Suppressor macrophage treated with lipopolysaccharide for 1 hour (primary cell): ENCODE measurements around the gene RBFA.
"Not testable (repeated sequence)": the region's sequence is repeated elsewhere in the genome, so short reads cannot be mapped to it uniquely, and the experiment has no call there.

Experiments used
- DNase-seq, 3 donors: peaks; one replicate each; pipeline ENCODE4 v3.0.0-alpha.2; 2020 to 2022

Gene RBFA, protein sequence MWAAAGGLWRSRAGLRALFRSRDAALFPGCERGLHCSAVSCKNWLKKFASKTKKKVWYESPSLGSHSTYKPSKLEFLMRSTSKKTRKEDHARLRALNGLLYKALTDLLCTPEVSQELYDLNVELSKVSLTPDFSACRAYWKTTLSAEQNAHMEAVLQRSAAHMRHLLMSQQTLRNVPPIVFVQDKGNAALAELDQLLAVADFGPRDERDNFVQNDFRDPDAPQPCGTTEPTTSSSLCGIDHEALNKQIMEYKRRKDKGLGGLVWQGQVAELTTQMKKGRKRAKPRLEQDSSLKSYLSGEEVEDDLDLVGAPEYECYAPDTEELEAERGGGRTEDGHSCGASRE

DNA sequence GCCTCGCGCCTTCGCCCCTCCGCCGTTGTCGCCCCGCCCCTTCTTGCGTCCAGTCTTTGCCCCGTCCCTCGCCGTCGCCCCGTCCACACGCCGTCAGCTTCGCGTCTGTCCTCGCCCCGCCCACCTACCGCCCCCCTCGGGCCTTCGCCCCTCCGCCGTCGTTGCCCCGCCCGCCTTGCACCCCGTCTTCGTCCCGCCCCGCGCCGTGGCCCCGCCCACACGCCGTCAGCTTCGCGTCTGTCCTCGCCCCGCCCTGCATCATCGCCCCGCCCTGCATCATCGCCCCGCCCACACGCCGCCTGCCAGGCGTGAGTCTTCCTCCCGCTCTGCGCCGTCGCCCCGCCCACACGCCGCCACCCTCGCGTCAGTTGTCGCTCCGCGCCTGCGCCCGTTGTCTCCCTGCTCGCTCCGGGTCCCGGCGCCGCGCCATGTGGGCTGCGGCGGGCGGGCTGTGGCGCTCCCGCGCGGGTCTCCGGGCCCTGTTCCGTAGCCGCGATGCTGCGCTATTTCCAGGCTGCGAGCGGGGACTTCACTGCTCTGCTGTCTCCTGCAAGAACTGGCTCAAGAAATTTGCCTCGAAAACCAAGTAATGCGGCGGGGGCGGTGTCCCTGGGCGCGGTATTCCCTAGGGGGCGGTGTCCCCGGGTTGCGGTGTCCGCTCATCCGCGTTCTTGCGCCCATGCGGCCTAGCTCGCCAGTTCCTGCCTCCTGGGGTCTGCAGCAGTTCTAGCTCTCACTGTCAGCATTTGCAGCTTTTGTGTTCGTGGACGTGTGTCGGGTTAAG lies at the start of gene RBFA:
RBFA (plus strand) TSS at position 367 of the 784 bp plus-strand sequence; CDS start at position 429, 62 bp downstream.
- peak; percentile 99 to 100 (median 100) for DNase-seq

DNA sequence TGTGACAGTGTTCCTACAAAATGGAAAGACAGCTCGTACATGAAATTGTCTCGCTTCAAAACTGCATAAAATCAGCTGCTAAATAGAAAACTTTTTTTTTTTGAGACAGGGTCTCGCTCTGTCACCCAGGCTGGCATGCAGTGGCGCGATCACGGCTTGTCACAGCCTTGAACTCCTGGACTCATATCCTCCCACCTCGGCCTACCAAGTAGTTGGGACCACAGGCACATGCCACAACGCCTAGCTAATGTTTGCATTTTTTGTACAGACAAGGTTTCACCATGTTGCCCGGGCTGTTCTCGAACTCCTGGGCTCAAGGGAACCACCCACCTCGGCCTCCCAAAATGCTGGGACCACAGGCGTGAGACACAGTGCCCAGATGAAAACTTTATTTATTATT lies 49.1 kb upstream of the RBFA start:
- no peak for DNase-seq

DNA sequence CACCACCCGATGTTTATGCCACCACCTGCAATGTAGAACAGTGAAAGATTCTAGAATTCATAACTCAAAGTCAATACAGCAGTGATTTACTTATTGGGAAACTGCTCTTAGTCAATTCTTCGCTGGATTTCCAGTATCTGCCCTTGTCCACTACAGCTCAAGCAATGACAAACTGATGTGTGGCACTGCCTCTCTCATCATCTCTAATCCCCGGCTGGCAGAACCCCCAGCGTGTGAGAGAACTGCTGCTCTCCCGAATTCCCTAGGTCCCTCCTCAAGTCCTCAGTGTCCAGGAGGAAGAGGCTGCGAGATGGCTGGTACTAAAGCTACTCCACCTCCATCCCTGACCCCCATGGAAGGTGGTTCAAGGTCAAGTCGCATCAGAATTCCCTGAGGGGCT lies 47.5 kb upstream of the RBFA start:
- DNase-seq = no peak

DNA sequence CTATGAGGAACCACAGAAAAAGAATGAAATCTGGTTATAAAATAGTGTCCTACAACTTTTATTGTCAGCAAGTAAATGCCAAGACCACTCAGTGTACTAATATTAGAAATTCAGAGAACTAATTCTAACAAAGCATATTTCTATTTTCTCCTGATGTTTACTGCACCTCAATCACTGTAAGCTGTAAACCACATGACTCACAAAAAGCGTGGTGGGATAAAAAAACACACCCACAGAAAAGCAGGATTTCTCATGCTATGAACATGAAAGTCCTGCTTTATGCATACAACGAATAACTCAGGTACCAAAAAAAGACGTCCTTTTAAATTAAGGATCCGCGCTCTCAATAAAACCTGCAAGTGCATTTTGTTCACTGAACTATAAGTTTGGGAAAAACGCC lies 46.7 kb upstream of the RBFA start:
- DNase-seq = peak; percentile 21 to 55 (median 37)

DNA sequence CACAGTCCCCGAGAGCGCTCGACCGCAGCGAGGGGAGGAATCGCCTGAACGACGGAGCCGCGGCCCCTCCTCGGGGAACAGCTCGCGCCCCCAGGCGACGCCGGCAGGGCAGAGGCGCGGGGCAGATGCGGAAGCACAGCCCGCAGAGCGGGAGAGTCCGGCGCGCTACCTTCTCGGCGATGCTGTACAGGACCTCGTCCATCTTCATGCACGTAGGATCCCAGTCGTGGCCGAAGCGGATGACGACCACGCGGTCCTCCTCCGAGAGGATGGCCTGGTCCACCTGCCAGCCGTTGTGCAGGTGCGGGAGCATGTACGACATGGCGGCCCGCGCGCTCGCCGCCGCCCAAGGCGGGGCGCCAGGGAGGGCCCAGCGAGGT lies 46.2 kb upstream of the RBFA start:
- peak; percentile 64 to 83 (median 66) for DNase-seq

DNA sequence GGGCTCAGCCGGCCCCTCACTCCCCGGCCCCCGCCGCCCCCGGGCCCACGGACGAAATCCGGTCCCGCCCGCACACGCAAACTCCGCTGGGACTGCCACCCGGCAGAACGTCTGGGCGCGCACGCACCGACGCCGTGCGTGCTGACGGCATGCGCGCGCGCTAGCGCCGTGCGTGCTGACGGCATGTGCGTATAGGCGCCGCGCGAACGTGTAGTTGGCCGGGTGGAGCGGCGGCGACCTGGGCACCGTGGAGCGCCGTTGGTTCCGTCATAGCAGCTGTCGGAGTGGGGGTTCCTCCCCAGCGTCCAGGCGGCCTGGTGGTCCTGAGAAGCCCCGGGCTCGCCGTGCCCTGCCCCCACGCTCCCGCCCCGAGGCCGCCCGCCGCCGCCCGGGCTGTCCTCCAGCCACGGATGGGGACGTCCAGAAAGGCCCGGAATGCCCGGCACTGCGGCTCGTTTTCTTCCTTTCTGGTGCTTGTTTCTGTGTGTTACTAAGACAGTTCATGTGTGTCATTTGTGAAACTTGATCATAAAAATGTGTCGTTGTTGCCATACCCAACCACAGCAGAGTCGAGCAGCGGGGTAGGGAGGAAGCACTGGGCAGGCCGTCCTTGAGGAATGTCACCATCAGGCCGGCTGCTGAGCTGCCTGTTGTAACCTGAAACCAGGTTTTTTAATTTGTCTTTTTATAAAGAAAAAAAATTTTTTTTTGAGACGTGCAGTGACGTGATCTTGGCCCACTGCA lies 45.6 kb upstream of the RBFA start, which contains the start of gene TXNL4A:
TXNL4A (minus strand) TSS at position 113 of the 744 bp plus-strand sequence. CDS start 171 bp downstream, outside the sequence.
- peak; percentile 85 to 94 (median 88) for DNase-seq

DNA sequence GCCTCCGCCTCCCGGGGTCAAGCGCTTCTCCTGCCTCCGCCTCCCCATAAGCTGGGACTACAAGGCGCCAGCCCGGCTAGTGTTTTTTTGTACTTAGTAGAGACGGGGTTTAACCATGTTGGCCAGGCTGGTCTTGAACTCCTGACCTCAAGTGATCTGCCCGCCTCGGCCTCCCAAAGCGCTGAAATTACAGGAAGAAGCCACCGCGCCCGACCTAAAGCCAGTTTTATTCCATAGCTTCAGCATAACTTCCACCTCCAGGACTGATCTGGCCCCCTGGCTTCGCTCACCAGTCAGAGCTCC lies 45.1 kb upstream of the RBFA start:
- DNase-seq = no peak

DNA sequence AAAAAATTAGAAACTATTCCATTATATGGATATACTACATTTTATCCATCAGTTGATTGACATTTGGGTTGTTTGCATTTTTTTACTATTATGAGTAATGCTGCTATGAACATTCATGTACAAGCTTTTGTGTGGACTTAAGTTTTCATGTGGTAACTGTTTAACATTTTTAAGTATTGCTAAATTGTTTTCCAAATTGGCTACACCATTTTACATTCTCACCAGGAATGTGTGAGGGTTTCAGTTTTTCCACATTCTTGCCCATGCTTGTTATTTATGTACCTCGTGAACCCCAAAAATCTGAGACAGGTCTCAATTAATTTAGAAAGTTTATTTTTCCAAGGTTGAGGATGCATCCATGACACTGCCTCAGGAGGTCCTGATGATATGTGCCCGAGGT lies 42.7 kb upstream of the RBFA start:
- DNase-seq = no peak

DNA sequence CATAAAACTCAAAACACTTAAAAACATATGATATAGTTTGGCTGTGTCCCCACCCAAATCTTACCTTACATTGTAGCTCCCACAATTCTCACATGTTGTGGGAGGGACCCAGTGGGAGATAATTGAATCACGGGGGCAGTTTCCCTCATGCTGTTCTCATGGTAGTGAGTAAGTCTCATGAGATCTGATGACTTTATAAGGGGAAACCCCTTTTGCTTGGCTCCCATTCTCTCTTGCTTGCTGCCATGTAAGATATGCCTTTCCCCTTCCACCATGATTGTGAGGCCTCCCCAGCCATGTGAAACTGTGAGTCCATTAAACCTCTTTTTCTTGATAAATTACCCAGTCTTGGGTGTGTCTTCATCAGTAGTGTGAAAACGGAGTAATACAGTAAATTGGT lies 34.5 kb upstream of the RBFA start:
- DNase-seq = peak; percentile 27 to 34 (median 29)

DNA sequence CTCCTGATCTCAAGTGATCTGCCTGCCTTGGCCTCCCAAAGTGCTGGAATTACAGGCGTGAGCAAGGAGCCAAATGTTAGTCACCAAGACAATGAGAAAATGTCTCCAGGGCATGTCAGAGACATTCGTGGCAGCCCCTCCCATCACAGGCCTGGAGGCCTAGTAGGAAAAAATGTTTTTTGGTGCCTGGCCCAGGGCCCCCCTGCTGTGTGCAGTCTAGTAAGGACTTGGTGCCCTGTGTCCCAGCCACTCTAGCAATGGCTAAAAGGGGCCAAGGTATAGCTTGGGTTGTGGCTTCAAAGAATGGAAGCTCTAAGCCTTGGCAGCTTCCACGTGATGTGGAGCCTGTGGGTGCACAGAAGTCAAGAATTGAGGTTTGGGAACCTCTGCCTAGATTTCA lies 33.4 kb upstream of the RBFA start:
- DNase-seq = peak in 1 of 3 donors; percentile 10

DNA sequence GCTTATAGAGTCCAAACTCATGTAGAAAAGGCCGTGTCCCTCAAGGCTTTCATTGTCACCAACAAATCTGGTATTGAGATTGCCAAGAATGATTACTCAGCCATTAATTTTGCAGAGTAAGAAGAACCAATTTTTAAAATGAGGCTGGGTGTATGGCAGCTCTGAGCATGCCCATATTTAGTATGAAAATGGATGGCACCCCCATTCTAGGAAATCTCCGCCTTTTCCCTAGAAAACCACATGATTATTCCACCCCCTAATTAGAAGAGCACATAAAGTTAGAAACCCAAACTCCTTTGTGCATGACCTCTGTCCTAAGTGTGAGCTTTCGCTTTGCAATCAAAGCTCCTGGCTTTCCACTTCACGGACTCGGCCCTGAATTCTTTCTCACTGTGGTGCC lies 31.8 kb upstream of the RBFA start:
- DNase-seq = no peak

DNA sequence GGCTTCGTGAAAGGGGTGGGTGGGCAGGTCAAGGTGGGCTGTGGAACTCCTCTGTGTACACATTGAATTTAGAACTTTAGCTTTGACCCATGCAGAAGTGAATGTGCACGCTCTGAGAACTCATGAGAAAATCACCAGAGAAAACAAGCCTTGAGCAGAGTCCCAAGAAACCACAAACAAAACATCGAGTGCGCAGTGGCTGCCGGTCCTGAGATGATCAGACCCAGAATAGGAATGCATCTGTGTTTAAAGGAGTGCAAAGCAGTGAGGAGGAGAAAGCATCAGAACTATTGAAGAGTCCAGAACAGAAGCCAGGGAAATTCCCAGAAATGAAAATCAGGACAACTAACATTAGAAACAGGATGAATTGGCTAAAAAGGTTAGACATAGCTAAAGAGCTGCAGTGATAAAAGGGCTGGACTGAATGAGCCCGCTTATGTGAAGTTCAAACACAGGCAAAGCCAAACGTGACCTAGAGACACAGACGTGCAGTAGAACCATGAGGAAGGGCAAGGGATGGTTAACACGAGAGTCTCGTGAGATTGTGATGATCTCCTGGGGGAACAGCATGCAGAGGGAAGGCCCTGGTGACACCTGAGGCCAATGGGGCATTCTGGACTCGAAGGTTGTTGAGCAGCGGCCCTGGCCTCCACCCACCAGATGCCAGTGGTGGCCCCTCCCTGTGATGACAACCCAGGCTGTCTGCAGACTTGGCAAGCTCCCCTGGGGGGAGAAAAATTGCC lies 29.5 kb upstream of the RBFA start:
- DNase-seq = no peak

DNA sequence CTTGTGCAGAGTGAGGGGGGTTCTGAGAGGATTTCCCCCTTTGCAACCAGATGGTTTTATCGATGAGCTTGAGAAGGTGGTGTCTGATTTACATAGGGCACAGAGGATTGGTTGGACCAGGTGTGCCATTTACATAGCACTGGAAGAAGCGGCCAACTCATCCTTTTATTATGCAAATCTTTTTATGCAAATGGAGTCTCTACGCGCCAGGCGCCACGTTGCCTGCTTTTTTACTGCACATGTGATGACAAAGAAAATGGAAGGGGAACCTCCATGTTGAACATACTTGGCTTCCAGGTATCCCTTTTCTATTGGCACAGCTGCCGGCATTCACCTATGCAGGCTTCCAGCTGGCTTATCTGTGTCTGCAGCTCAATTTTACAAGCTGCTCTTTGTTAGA lies 27.5 kb upstream of the RBFA start:
- no peak for DNase-seq

DNA sequence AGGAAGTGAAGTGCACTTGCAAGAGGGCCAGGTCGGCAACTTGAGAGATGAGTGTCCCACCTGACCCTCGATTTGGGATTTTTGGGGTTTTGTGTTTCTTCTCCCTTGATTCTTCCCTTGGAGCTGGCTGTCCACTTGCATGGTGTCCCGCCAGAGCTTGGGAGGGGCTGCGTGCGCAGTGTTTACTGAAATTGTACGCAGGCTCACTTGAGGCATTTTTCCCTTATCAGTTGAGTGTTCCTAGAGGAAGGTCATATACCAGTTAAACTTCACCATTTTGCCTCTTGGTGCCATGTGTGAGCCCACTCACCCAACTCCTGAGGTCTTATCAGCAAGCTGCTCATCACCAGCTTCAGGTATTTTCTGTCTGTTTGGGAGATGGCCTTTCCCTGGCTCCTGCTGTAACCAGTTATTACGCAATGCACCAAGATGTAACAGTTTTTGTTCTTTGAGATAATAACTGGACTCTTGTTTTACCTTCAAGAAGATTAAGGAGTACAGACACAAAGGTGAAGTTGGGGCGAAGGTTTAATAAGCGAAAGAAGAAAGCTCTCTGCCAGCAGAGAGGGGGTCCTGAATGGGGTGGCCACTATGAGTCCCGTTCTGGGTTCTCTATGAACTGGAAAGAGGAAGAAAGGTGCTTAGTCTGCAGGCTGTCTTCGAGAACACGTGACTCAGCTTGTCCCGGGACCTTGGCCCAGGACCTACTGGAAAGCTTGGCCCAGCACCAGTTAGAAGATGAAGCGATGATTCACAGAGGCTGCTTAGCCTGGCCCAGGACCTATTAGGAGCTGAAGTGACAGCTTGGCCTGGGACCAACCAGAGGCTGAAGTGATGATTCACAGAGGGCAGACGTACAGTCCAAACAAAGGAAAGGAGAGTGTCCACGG lies 24.3 kb upstream of the RBFA start:
- DNase-seq = no peak

DNA sequence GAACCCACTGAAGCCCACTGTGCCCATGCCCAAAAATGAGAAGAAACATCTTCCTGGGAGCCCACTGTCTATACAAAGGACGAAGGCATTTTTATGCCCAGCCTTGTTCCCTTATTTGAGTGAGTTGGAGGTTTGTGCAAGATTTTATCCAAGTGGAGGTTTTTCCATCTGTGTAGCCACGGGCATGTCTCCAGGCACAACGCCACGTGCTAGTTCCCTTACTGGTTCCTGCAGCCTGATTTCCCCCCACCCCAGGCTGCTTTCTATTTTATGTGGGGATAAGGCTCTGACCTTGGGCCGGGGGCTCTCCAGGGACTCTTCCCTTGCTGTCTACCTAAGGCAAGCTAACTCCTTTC lies 23.7 kb upstream of the RBFA start:
- DNase-seq = no peak

DNA sequence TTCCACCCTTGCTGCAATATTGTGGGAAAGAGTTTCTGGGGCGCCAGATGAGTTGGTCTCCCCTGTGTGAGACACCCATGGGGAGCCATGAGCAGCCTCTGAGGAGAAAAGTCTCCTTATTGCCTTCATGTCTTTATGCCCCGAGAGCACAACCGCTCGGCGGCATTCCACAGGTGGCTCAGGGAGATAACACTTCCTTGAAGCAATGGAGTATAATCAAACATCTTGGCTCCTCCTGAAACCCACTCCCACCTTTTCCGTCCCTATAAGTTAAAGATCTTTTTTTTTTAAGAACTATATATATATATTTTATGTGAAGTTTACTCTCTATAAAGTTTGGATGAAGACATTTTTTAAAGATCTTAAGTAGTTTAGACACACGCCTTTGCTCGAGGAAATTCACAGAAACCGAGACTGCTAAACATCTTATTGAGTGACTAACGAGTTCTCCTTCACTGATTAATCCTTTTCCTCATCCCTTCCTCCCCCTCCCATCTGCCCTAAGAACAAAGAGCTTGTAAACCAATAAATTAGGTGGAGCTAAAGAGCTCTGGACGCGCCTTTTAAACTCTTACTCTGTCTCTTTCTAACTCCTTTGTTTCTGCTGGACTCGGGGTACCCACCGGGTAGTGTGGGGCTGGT lies 22.6 kb upstream of the RBFA start:
- DNase-seq = not testable (repeated sequence)

DNA sequence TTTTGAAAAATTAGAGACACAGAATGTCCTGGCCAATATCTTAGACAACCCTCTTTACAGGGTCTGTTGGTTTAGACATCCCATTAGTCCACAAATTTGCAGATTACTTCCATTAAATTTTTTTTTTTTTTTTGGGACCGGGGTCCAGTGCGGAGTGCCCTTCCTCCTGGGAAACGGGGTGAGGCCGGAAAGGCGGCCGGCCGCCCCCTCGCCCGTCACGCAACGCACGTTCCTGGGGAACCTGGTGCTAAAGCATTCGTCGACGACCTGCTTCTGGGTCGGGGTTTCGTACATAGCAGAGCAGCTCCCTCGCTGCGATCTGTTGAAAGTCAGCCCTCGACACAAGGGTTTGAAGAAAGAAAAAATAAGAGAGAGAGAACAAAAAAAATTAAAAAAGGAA lies 21.5 kb upstream of the RBFA start:
- DNase-seq = no peak

DNA sequence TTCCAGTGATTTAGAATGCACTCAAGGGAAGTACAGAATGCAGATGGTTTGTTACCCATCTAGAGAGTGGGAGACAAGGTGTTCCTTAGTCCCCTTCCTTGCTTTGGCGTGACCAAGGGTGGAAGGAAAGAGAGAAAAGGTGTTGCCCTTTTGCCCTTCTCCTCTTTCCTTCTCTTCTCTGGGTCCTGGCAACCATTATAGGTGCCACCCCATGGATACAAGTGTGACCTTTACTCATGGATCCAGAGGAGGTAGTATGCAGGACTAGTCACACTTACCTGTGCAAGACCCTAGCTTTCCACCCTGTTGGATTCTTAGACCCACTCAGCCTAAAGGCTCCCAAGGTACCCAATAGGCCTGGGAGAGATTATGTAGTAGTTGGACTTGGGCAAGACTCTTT lies 11.6 kb upstream of the RBFA start:
- DNase-seq = peak; percentile 24 to 46 (median 42)

DNA sequence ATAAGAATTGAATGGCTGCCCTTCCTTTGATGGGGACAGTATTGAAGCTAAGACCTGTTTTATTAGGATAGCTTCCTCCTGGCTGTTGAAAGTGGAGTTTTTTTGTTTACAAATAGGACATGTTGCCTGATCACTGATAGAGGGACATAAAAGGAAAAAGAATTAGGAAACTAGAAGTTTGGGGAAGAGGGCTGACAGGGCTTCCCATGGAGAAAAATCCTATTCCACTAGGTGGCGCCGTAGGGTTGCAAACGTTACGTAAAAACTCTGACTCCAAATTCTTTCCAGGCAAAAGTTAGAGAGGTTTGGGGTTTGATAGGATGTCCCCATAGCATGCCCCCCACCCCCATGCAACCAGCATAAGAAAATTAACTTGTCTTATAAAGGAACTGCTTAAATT lies 11.1 kb upstream of the RBFA start:
- DNase-seq = peak; percentile 16 to 37 (median 22)

DNA sequence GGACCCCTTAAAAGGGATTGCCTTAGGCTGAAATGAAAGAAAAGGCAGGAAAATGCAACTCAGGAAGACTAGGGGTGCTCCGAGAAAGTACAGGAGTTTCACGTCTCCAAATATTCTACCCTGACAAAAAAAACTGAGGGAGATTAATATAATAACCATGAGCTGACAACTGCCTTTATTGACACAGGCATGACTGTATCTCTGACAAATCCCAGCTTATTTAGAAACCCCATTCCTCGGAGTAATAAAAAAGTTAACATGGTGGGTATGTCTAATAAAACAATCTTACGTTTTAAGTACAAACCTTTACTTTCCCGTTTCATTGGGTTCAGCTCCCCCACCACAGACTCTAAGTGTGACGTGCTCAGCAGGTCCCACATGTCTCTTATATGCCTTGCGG lies 7.9 kb upstream of the RBFA start:
- DNase-seq = no peak

DNA sequence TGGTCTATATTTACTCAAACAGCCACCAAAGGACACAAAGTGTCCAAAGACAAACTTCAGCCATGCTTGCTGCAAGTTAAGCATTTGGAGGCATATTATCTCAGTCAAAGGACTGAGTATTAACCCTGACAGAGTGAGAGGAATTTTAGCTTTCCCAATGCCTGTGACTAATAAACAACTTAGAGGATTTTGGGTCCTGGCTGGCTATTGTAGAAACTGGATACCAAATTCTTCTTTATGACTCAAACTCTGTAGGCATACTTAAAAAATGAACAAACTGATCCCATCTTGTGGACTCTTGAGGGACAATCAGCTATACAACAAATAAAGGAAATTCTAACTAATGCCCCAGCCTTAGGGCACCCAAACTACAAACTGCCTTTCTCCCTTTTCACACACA lies 6.5 kb upstream of the RBFA start:
- DNase-seq = not testable (repeated sequence)
